Measurements from ENCODE around the gene COG1. TPM values are rescaled to one million over a fixed set of nuclear protein-coding genes. Genes with fewer than 3 reads are reported as not detected.

The COG1 gene
- total and polyA plus RNA-seq, 9 of the 15 experiments (the other 6 are each of a cell fraction or from before 2014, with no cell fraction given): 9.5 to 26.8 (median 12.9) TPM

DNA sequence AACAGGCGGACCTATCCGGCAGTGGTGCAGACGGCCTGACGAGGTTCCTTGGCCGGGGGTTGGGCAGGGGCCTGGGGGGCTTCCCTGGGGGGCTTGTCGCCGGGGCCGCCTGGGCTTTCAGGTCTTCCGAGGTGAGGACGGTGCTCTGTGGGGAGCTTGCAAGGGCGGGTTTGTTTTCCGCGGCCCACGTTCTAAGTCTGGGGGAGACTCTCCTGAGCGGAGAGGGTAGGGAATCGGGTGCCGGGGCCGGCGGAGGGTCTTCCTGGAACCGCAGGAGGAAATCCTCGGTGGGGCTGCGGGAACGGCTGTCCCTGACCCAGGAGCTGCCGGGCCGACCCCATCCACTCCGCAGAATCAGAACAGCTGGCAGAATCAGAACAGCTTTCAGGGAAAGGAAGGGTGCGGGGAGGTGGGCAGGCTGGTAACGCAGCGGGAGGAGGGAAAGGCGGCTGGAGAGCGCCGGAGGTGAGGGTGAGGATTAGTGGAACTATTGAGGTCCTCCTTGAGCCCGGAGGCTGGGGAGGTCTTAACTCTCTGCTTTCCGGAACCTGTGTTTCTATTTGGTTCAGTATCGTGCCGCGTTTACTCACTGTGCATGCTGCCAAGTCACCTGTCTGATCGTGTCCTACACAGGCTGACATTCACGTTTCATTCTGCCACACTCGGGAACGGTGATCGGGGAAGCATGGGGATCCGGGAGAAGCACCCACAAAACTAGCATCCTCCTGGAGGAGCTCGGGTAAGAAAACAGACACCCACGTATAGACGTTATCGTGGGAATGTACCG is 39.9 kb downstream of the COG1 start (continued):
- TF ChIP-seq UBTF (IDR thresholded peaks at IDR 0.05; ENCODE audit: borderline replicate concordance in 1 of 2, low read depth in 2 of 2, low read length in 2 of 2): peak in 1 of 2 experiments; percentile 51; a peak in 1 of 4 replicates
- peak; percentile 61; the same call in 1 of the 2 replicates for TF ChIP-seq GTF2E2 (tag; IDR thresholded peaks at IDR 0.05)
- TF ChIP-seq ARHGAP35 (IDR thresholded peaks at IDR 0.05; ENCODE audit: partially characterized antibody): no peak
- no peak for TF ChIP-seq ZKSCAN1 (IDR thresholded peaks at IDR 0.05; ENCODE audit: low read depth, low read length)
- TF ChIP-seq FOSL1 (tag; conservative IDR thresholded peaks at IDR 0.05): peak; percentile 8; the same call in 1 of the 2 replicates
- peak; percentile 6 for TF ChIP-seq TAF1 (IDR thresholded peaks at IDR 0.05; ENCODE audit: control insufficient read depth, extremely low read depth, insufficient read depth, low read length, severe bottlenecking)
- TF ChIP-seq, protein P1, sequence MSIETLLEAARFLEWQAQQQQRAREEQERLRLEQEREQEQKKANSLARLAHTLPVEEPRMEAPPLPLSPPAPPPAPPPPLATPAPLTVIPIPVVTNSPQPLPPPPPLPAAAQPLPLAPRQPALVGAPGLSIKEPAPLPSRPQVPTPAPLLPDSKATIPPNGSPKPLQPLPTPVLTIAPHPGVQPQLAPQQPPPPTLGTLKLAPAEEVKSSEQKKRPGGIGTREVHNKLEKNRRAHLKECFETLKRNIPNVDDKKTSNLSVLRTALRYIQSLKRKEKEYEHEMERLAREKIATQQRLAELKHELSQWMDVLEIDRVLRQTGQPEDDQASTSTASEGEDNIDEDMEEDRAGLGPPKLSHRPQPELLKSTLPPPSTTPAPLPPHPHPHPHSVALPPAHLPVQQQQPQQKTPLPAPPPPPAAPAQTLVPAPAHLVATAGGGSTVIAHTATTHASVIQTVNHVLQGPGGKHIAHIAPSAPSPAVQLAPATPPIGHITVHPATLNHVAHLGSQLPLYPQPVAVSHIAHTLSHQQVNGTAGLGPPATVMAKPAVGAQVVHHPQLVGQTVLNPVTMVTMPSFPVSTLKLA (conservative IDR thresholded peaks at IDR 0.05): 0 out of 4 replicates have a peak, but pooled peaks of 1 of the 2 experiments have one; percentile 26
- TF ChIP-seq NFYB (IDR thresholded peaks at IDR 0.05; ENCODE audit: extremely low read depth, insufficient read length): no peak
- TF ChIP-seq MGA (IDR thresholded peaks at IDR 0.05): peak; percentile 50
- no peak for TF ChIP-seq PURB (CRISPR knock-in tag; IDR thresholded peaks at IDR 0.05; ENCODE audit: low read depth)

Measured in K562 (cell line).